ENCODE results near the gene NRCAM. TPM values are rescaled to one million over a fixed set of nuclear protein-coding genes. Genes with fewer than 3 reads are reported as not detected.
A peak's percentile ranks its signal among the peaks of the same experiment; 100 is the strongest.

NRCAM gene
- total RNA-seq, 1 experiment from 2014 or later: not detected

GRCh38 chr7:108102671-108103312 lies 353.4 kb downstream of the NRCAM start:
- Histone ChIP-seq H3K27ac (ENCODE audit: low read length) (no peak overlapping the region), H3K9ac (ENCODE audit: low read length) (no peak overlapping the region), H2AFZ (ENCODE audit: low read length) (no peak overlapping the region), H3K4me2 (ENCODE audit: low read depth, low read length, poor library complexity, severe bottlenecking) (no peak overlapping the region), H3K4me1 (ENCODE audit: low read length) (no peaks in the 10 kb centered on the region), H3K4me3 (ENCODE audit: low read length) (no peak overlapping the region), H3K27me3 (ENCODE audit: low read length) (no peaks in the 10 kb centered on the region), H3K79me2 (ENCODE audit: low read length) (no peaks in the 10 kb centered on the region), H3K9me3 (ENCODE audit: low read length) (no peaks in the 10 kb centered on the region), H3K36me3 (ENCODE audit: insufficient read depth, low read length) (no peaks in the 10 kb centered on the region), H3K9me2 (replicated peaks; ENCODE audit: insufficient read depth, low read length) (no peaks in the 10 kb centered on the region), H4K20me1 (ENCODE audit: insufficient read depth, low read depth, low read length) (no peaks in the 10 kb centered on the region)
- DNase-seq: no peak

- H2AFZ ChIP-seq (ENCODE audit: low read length): no peak overlapping the region
- H3K27ac ChIP-seq (ENCODE audit: low read length): no peak overlapping the region
- H3K9me3 ChIP-seq (ENCODE audit: low read length): no peaks in the 10 kb centered on the region
- H3K4me1 ChIP-seq (ENCODE audit: low read length): no peaks in the 10 kb centered on the region
- H3K9me2 ChIP-seq (replicated peaks; ENCODE audit: insufficient read depth, low read length): no peaks in the 10 kb centered on the region
- no peak overlapping the region for H3K9ac ChIP-seq (ENCODE audit: low read length)
- H3K36me3 ChIP-seq (ENCODE audit: insufficient read depth, low read length): no peaks in the 10 kb centered on the region
- H3K4me2 ChIP-seq (ENCODE audit: low read depth, low read length, poor library complexity, severe bottlenecking): no peak overlapping the region
- no peaks in the 10 kb centered on the region for H3K27me3 ChIP-seq (ENCODE audit: low read length)
- no peaks in the 10 kb centered on the region for H4K20me1 ChIP-seq (ENCODE audit: insufficient read depth, low read depth, low read length)
- H3K4me3 ChIP-seq (ENCODE audit: low read length): no peak overlapping the region
- H3K79me2 ChIP-seq (ENCODE audit: low read length): no peaks in the 10 kb centered on the region
- no peak for DNase-seq
Observed at GRCh38 chr7:108101759-108102158, 354.5 kb downstream of the NRCAM start.

- H3K27me3 ChIP-seq (ENCODE audit: low read length): no peaks in the 10 kb centered on the region
- H3K27ac ChIP-seq (ENCODE audit: low read length): no peak overlapping the region
- no peak for DNase-seq
- no peak overlapping the region for H3K9ac ChIP-seq (ENCODE audit: low read length)
- no peaks in the 10 kb centered on the region for H4K20me1 ChIP-seq (ENCODE audit: insufficient read depth, low read depth, low read length)
- no peak overlapping the region for H3K4me3 ChIP-seq (ENCODE audit: low read length)
- no peak overlapping the region for H2AFZ ChIP-seq (ENCODE audit: low read length)
- no peak overlapping the region for H3K4me2 ChIP-seq (ENCODE audit: low read depth, low read length, poor library complexity, severe bottlenecking)
- no peaks in the 10 kb centered on the region for H3K79me2 ChIP-seq (ENCODE audit: low read length)
- peaks cover 5% of the 10 kb centered on the region for H3K4me1 ChIP-seq (ENCODE audit: low read length)
- H3K9me3 ChIP-seq (ENCODE audit: low read length): no peaks in the 10 kb centered on the region
- H3K36me3 ChIP-seq (ENCODE audit: insufficient read depth, low read length): no peaks in the 10 kb centered on the region
- no peaks in the 10 kb centered on the region for H3K9me2 ChIP-seq (replicated peaks; ENCODE audit: insufficient read depth, low read length)
Observed at GRCh38 chr7:108099713-108100112, 356.5 kb downstream of the NRCAM start.

- no peaks in the 10 kb centered on the region for H3K79me2 ChIP-seq (ENCODE audit: low read length)
- H3K4me2 ChIP-seq (ENCODE audit: low read depth, low read length, poor library complexity, severe bottlenecking): no peak overlapping the region
- H3K27ac ChIP-seq (ENCODE audit: low read length): no peak overlapping the region
- no peak overlapping the region for H2AFZ ChIP-seq (ENCODE audit: low read length)
- no peak overlapping the region for H3K4me3 ChIP-seq (ENCODE audit: low read length)
- DNase-seq: peak; percentile 45
- H3K27me3 ChIP-seq (ENCODE audit: low read length): no peaks in the 10 kb centered on the region
- H3K9ac ChIP-seq (ENCODE audit: low read length): no peak overlapping the region
- H3K9me3 ChIP-seq (ENCODE audit: low read length): no peaks in the 10 kb centered on the region
- H4K20me1 ChIP-seq (ENCODE audit: insufficient read depth, low read depth, low read length): no peaks in the 10 kb centered on the region
- H3K9me2 ChIP-seq (replicated peaks; ENCODE audit: insufficient read depth, low read length): no peaks in the 10 kb centered on the region
- peaks cover 5% of the 10 kb centered on the region for H3K4me1 ChIP-seq (ENCODE audit: low read length)
- H3K36me3 ChIP-seq (ENCODE audit: insufficient read depth, low read length): no peaks in the 10 kb centered on the region
Observed at GRCh38 chr7:108097703-108098102, 358.5 kb downstream of the NRCAM start.

Other genes with a start within 250 kb of the NRCAM start
- gene PNPLA8, start 69.7 kb upstream of the NRCAM start, total RNA-seq (2014; rRNA removed; shearing (Covaris generic); ENCODE audit: low replicate concordance): 33.0 and 41.0 TPM in 2 replicates
- 25.9 and 34.3 TPM in 2 replicates for gene THAP5, start 113.3 kb upstream of the NRCAM start, total RNA-seq (2014; rRNA removed; shearing (Covaris generic); ENCODE audit: low replicate concordance)
- 18.4 and 35.6 TPM in 2 replicates for gene DNAJB9, start 113.4 kb upstream of the NRCAM start, total RNA-seq (2014; rRNA removed; shearing (Covaris generic); ENCODE audit: low replicate concordance)